ENCODE measurements around the gene OPCML. TPM values are rescaled to one million over a fixed set of nuclear protein-coding genes. Genes with fewer than 3 reads are reported as not detected.

OPCML gene
- total RNA-seq, 1 experiment from 2014 or later: 0.13 TPM

- intact Hi-C loops (cut with micrococcal nuclease; ENCODE audit: unreplicated experiment): no loop called here
- Histone ChIP-seq H3K4me3 (ENCODE audit: low read depth, low read length, poor library complexity, severe bottlenecking) (no peak overlapping the region), H3K9me3 (ENCODE audit: low read depth, low read length, poor library complexity, severe bottlenecking) (no peaks in the 10 kb centered on the region), H3K36me3 (ENCODE audit: insufficient read depth, low read length, poor library complexity, severe bottlenecking) (no peaks in the 10 kb centered on the region), H3K27me3 (replicated peaks; ENCODE audit: insufficient read depth, low read depth, low read length, poor library complexity) (no peaks in the 10 kb centered on the region), H3K4me1 (ENCODE audit: insufficient read depth, low read length, poor library complexity, severe bottlenecking) (peaks cover 24% of the 10 kb centered on the region), H3K27ac (ENCODE audit: low read depth, low read length, poor library complexity, severe bottlenecking) (no peak overlapping the region)
- TF ChIP-seq CTCF (conservative IDR thresholded peaks at IDR 0.05; ENCODE audit: low read depth, low read length) (no peak), EZH2 (IDR thresholded peaks at IDR 0.05; ENCODE audit: borderline replicate concordance, low read depth, low read length, poor library complexity, severe bottlenecking) (no peak)
- no TSS peak for BruUV-seq (replicated peaks)
- ChIA-PET POLR2A (ENCODE audit: low non-redundant PET) (no interaction called here), CTCF (no interaction called here)
- DNase-seq (ENCODE audit: low spot score): peak; percentile 60
Observed at GRCh38 chr11:132840660-132841059, 691.6 kb downstream of the OPCML start.

- no peak for DNase-seq (ENCODE audit: low spot score)
- CTCF ChIA-PET: no interaction called here
- BruUV-seq (replicated peaks): no TSS peak
Observed at GRCh38 chr11:132840191-132840590, 692.1 kb downstream of the OPCML start.

GRCh38 chr11:132839236-132839945, 692.9 kb downstream of the OPCML start:
- no peak overlapping the region for H3K4me3 ChIP-seq (ENCODE audit: low read depth, low read length, poor library complexity, severe bottlenecking)
- no peak overlapping the region for H3K27ac ChIP-seq (ENCODE audit: low read depth, low read length, poor library complexity, severe bottlenecking)
- H3K9me3 ChIP-seq (ENCODE audit: low read depth, low read length, poor library complexity, severe bottlenecking): no peaks in the 10 kb centered on the region
- no TSS peak for BruUV-seq (replicated peaks)
- no peak for DNase-seq (ENCODE audit: low spot score)
- TF ChIP-seq EZH2 (IDR thresholded peaks at IDR 0.05; ENCODE audit: borderline replicate concordance, low read depth, low read length, poor library complexity, severe bottlenecking) (no peak), CTCF (conservative IDR thresholded peaks at IDR 0.05; ENCODE audit: low read depth, low read length) (no peak)
- H3K4me1 ChIP-seq (ENCODE audit: insufficient read depth, low read length, poor library complexity, severe bottlenecking): peaks cover 18% of the 10 kb centered on the region
- H3K36me3 ChIP-seq (ENCODE audit: insufficient read depth, low read length, poor library complexity, severe bottlenecking): no peaks in the 10 kb centered on the region
- POLR2A ChIA-PET (ENCODE audit: low non-redundant PET): no interaction called here
- no peaks in the 10 kb centered on the region for H3K27me3 ChIP-seq (replicated peaks; ENCODE audit: insufficient read depth, low read depth, low read length, poor library complexity)
- CTCF ChIA-PET: no interaction called here
- intact Hi-C loops (cut with micrococcal nuclease; ENCODE audit: unreplicated experiment): no loop called here

More at GRCh38 chr11:132840191-132840590, 692.1 kb downstream of the OPCML start:
- POLR2A ChIA-PET (ENCODE audit: low non-redundant PET): no interaction called here
- H3K27ac ChIP-seq (ENCODE audit: low read depth, low read length, poor library complexity, severe bottlenecking): no peak overlapping the region
- intact Hi-C loops (cut with micrococcal nuclease; ENCODE audit: unreplicated experiment): no loop called here
- no peak for TF ChIP-seq EZH2 (IDR thresholded peaks at IDR 0.05; ENCODE audit: borderline replicate concordance, low read depth, low read length, poor library complexity, severe bottlenecking)
- TF ChIP-seq CTCF (conservative IDR thresholded peaks at IDR 0.05; ENCODE audit: low read depth, low read length): no peak
- no peak overlapping the region for H3K4me3 ChIP-seq (ENCODE audit: low read depth, low read length, poor library complexity, severe bottlenecking)
- H3K27me3 ChIP-seq (replicated peaks; ENCODE audit: insufficient read depth, low read depth, low read length, poor library complexity): no peaks in the 10 kb centered on the region
- H3K4me1 ChIP-seq (ENCODE audit: insufficient read depth, low read length, poor library complexity, severe bottlenecking): peaks cover 19% of the 10 kb centered on the region
- H3K9me3 ChIP-seq (ENCODE audit: low read depth, low read length, poor library complexity, severe bottlenecking): no peaks in the 10 kb centered on the region
- no peaks in the 10 kb centered on the region for H3K36me3 ChIP-seq (ENCODE audit: insufficient read depth, low read length, poor library complexity, severe bottlenecking)

Measured in A673 (cell line).